ENCODE results near the gene CLCF1.

The CLCF1 gene

DNA sequence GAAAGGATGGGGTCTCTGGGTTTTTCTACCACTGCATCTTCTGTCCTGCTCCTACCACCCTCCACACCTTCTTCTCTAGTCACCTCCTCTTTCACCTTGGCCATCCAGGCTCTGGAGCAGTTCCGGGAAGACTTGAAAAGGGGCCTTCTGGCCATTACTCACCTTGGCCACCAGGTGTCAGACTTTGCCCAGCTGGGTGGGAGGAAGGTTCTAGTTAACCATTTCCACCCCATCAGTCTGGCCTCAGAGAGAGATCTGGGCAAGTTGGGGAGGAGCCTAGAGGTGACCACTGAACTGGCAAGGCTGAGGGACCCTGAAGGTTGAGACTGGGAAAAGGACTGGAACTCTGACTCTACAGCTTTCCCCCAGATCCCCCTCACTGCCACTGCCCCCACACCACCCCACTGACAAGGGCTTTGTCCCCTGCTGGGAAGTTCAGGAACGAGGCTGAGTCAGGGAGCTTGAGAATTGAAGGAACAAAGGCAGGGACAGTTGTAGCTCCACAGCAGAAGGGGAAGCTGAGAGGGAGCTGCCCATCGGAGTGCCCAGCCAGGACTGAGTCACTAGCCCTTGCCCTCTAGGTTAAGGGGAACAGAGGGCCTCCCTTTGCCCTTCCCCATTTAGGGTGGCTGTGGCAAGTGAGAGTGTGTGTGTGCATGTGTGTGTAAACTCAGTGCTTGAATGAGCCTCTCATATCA is 16.4 kb downstream of the CLCF1 start:
- peak overlapping the region; percentile 29 for H3K4me3 ChIP-seq (ENCODE audit: low read depth, low read length)
- TF ChIP-seq, protein P1, sequence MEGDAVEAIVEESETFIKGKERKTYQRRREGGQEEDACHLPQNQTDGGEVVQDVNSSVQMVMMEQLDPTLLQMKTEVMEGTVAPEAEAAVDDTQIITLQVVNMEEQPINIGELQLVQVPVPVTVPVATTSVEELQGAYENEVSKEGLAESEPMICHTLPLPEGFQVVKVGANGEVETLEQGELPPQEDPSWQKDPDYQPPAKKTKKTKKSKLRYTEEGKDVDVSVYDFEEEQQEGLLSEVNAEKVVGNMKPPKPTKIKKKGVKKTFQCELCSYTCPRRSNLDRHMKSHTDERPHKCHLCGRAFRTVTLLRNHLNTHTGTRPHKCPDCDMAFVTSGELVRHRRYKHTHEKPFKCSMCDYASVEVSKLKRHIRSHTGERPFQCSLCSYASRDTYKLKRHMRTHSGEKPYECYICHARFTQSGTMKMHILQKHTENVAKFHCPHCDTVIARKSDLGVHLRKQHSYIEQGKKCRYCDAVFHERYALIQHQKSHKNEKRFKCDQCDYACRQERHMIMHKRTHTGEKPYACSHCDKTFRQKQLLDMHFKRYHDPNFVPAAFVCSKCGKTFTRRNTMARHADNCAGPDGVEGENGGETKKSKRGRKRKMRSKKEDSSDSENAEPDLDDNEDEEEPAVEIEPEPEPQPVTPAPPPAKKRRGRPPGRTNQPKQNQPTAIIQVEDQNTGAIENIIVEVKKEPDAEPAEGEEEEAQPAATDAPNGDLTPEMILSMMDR (IDR thresholded peaks at IDR 0.05; ENCODE audit: borderline replicate concordance, insufficient read depth, low read depth, low read length), result peak; percentile 95

DNA sequence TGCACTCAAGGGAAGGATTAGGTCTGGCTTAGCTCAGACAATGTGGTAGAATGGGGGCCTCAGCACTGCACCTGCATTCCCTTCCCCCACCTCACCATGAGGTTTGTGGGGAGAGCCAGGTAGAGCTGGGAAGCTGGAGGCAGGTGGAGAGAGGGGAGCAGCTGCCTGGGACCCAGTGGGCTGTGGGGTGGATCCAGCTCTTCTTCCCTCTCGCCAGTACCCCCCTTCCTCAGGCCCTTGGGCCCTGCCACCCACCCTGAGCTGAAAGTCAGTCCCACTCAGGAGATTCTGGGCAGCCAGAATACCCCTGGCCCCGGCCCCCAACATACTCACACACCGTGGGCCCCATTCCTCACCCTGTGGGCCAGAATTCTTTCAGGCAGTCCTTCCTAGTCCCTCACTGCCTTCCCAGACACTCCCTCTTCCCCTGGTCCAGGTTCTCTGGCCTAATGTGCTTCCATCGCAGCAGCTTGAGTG is 17.0 kb downstream of the CLCF1 start:
- TF ChIP-seq, protein P1 (IDR thresholded peaks at IDR 0.05; ENCODE audit: borderline replicate concordance, insufficient read depth, low read depth, low read length), result no peak
- H3K4me3 ChIP-seq (ENCODE audit: low read depth, low read length), result peak overlapping the region; percentile 29

GRCh38 chr11:67355794-67356386 is 17.5 kb downstream of the CLCF1 start:
- H3K4me3 ChIP-seq (ENCODE audit: low read depth, low read length), result peak overlapping the region; percentile 29
- TF ChIP-seq, protein P1 (IDR thresholded peaks at IDR 0.05; ENCODE audit: borderline replicate concordance, insufficient read depth, low read depth, low read length), result no peak

DNA sequence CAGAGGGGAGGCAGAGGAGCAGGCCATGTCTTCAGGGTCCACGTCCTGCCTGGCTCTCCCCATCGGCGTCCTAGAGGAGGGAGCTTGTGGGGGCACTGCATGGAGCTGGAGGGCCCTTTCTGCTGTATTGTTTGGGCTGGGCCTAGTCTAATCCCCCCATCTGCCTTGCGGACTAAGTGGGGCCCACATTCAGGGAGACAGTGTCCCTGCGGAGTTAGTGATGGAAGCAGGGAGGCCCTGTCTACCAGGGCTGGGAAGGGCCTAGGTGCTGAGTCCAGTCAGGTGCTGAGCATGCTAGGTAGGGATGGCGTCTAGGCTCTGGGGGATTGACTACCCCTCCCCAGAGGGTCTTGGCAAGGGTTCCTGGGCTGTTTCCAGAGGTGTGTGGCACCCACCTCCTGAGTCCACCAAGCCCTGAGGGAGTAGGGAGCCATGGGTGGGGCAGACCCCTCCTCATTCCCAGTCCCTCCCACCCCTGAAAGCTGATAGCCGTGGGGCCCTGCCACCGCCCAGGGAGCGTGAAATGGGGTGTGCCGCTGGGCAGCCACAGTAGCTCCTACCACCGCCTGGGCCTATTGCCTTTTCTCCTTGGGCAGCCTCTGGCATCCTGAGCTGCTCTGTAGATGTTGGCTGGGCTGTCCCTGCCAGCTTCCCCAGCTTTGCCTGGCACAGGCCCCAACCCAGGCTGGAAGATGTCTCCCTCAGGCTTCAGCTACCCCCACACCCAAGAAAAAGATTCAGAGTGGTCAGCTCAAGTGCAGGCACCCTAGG is 18.2 kb downstream of the CLCF1 start:
- TF ChIP-seq, protein P1 (IDR thresholded peaks at IDR 0.05; ENCODE audit: borderline replicate concordance, insufficient read depth, low read depth, low read length), result no peak
- H3K4me3 ChIP-seq (ENCODE audit: low read depth, low read length), result no peak overlapping the region

DNA sequence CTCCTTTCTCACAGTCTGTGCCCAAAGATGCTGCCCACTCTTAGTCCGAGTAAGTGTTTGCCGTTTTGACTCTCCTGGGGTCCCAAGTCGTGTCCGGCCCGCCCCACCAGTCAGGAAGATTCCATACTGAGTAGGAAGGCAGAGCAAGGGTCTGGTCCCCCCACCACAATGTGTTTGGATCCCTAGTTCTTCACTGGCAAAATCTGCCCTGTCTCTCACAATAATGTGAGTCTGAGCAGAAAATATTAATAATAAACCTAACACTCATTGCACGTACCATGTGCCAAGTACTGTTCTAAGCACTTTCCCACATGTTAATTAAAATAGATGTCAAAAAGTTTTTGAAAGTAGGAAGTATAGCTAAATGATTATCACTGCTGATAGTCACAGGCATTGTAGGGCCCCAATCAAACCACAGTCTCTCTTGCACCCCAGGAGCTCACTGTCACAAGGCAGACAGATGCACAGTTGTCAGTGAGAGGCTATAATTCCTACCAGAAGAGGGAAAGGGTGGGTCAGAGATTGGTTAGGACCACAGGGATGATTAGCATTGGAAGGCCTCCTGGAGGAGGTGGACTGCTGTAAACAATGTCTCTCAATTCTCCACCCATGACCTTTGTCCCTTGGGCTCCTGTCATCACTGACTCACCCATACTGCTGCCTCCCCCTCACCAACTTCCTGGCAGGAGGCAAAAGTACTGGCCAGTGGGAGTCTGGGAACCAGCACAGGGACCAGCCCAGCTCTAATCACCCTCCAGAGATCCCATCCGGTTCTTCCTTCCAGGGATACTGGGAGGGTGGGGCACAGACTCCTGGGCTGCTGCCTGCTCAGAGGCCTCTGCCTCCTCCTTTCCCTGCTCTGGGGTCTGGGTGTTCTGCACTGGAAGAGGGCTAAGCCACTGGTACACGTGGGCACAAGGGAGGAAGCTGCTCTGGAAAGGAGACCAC is 19.0 kb downstream of the CLCF1 start:
- TF ChIP-seq, protein P1 (IDR thresholded peaks at IDR 0.05; ENCODE audit: borderline replicate concordance, insufficient read depth, low read depth, low read length), result no peak
- H3K4me3 ChIP-seq (ENCODE audit: low read depth, low read length), result peak overlapping the region; percentile 2

DNA sequence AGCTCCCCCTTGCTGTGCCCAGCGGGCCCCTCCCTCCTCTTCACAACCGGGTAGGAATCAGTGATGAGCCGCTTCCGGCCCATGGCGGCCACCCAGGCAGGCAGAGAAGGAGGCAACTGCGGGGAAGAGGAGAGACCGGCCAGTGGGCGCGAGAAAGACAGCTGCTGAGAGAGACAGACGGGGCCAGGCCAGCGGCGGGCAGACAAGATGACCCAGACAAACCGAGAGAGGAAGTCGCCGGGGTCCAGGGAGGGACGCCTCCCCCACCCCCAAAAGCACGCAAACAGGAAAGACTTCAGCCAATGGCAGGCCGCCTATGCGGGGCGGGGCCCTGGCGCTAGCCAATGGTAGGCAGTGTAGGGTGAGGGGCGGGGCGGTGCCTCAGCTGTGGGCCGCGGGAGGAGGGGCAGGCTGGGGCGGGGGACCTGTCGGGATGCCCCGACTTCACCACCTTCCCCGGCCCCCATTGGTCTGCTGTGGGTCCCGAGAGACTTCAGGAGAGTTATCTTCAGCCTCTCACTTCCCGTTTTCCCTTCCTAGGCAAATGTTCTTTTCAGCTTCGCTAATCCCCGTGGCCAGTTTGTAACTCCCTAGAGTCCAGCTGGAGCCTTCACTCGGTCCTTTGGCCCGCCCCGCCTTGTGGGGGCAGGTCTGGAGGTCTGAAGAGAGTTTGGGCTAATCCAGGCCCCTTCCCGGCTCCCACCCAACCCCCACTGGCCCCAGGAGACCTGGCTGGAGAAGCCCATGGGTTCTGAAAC is 19.9 kb downstream of the CLCF1 start, which contains the start of gene POLD4:
TSS of gene POLD4 (minus strand) at position 230 of the 758 bp plus-strand sequence. CDS start at position 83, 147 bp downstream.
- TF ChIP-seq, protein P1 (IDR thresholded peaks at IDR 0.05; ENCODE audit: borderline replicate concordance, insufficient read depth, low read depth, low read length), result no peak
- peak within 1 kb of the TSS; percentile 90 for H3K4me3 ChIP-seq (ENCODE audit: low read depth, low read length)

Data from GM12875 (cell line).